H9 (cell line): ENCODE data around the gene DYRK3. TPM values are rescaled to one million over a fixed set of nuclear protein-coding genes. Genes with fewer than 3 reads are reported as not detected.

Experiments used
- DNase-seq: peaks from one replicate; pipeline ENCODE4 v3.0.0-alpha.2; 2017
- H2AFZ ChIP-seq: one replicate; pipeline ENCODE4 v1.6.1; 2013; ENCODE audit warnings: mild to moderate bottlenecking, low read length, control low read depth, moderate library complexity
- H2AK5ac ChIP-seq: 2 replicates; pipeline ENCODE4 v1.6.1; 2013; ENCODE audit warnings: low read length, control low read depth, mixed read lengths; ENCODE audit not compliant: insufficient read length
- H2BK120ac ChIP-seq: one replicate; pipeline ENCODE4 v1.6.1; 2013; ENCODE audit warnings: low read depth, mild to moderate bottlenecking, low read length, control low read depth, inconsistent platforms; ENCODE audit not compliant: poor library complexity, severe bottlenecking
- H2BK12ac ChIP-seq: 2 replicates; pipeline ENCODE4 v1.6.1; 2013; ENCODE audit warnings: low read length, control low read depth, mixed read lengths, low read depth; ENCODE audit not compliant: insufficient read length
- H2BK15ac ChIP-seq: 2 replicates; pipeline ENCODE4 v1.6.1; 2013; ENCODE audit warnings: low read depth, low read length, control low read depth
- H2BK20ac ChIP-seq: one replicate; pipeline ENCODE4 v1.6.1; 2013; ENCODE audit warnings: low read depth, mild to moderate bottlenecking, low read length, control low read depth, inconsistent platforms; ENCODE audit not compliant: poor library complexity, severe bottlenecking
- H2BK5ac ChIP-seq: 2 replicates; pipeline ENCODE4 v1.6.1; 2013; ENCODE audit warnings: low read length, control low read depth, mixed read lengths; ENCODE audit not compliant: insufficient read length
- H3K14ac ChIP-seq: 2 replicates; pipeline ENCODE4 v1.6.1; 2013; ENCODE audit warnings: low read length, control low read depth; ENCODE audit not compliant: insufficient read depth
- H3K18ac ChIP-seq: 2 replicates; pipeline ENCODE4 v1.6.1; 2013; ENCODE audit warnings: low read depth, mild to moderate bottlenecking, mixed read lengths, low read length, control low read depth; ENCODE audit not compliant: insufficient read length
- H3K23ac ChIP-seq: 2 replicates; pipeline ENCODE4 v1.6.1; 2013; ENCODE audit warnings: low read length, control low read depth, mixed read lengths, low read depth; ENCODE audit not compliant: insufficient read length
- H3K23me2 ChIP-seq: 2 replicates; pipeline ENCODE4 v1.6.1; 2013; ENCODE audit warnings: low read depth, mild to moderate bottlenecking, mixed read lengths, low read length, control low read depth; ENCODE audit not compliant: insufficient read length, poor library complexity, severe bottlenecking
- H3K27ac ChIP-seq: 2 replicates; pipeline ENCODE4 v1.5.1; 2013; ENCODE audit warnings: low read length, control low read depth, mixed read lengths, low read depth; ENCODE audit not compliant: insufficient read length
- H3K27me3 ChIP-seq: 2 replicates; pipeline ENCODE4 v1.6.1; 2013; ENCODE audit warnings: low read length, control low read depth, inconsistent platforms; ENCODE audit not compliant: insufficient read depth
- H3K4ac ChIP-seq: 2 replicates; pipeline ENCODE4 v1.6.1; 2013; ENCODE audit warnings: low read depth, mild to moderate bottlenecking, control low read depth, inconsistent platforms, low read length, moderate library complexity
- H3K4me1 ChIP-seq: 2 replicates; pipeline ENCODE4 v1.6.1; 2013; ENCODE audit warnings: low read length, control low read depth, inconsistent platforms; ENCODE audit not compliant: insufficient read depth
- H3K4me2 ChIP-seq: 2 replicates; pipeline ENCODE4 v1.6.1; 2013; ENCODE audit warnings: low read length, control low read depth, mixed read lengths; ENCODE audit not compliant: insufficient read length, insufficient read depth
- H3K56ac ChIP-seq: 2 replicates; pipeline ENCODE4 v1.6.1; 2013; ENCODE audit warnings: low read depth, mild to moderate bottlenecking, mixed read lengths, low read length, control low read depth; ENCODE audit not compliant: insufficient read length
- H3K79me1 ChIP-seq: 2 replicates; pipeline ENCODE4 v1.6.1; 2013; ENCODE audit warnings: low read depth, mild to moderate bottlenecking, moderate library complexity, low read length, control low read depth, inconsistent platforms; ENCODE audit not compliant: insufficient read depth, poor library complexity, severe bottlenecking
- H3K79me2 ChIP-seq: 2 replicates; pipeline ENCODE4 v1.6.1; 2013; ENCODE audit warnings: low read length, control low read depth, inconsistent platforms; ENCODE audit not compliant: insufficient read depth
- H3K9ac ChIP-seq: 2 replicates; pipeline ENCODE4 v1.6.1; 2013; ENCODE audit warnings: low read length, control low read depth, mixed read lengths; ENCODE audit not compliant: insufficient read length; ENCODE audit errors: extremely low read depth
- H3K9me3 ChIP-seq: one replicate; pipeline ENCODE4 v1.6.1; 2013; ENCODE audit warnings: low read depth, low read length, inconsistent platforms; ENCODE audit not compliant: control insufficient read depth
- H3T11ph ChIP-seq: one replicate; pipeline ENCODE4 v1.6.1; 2013; ENCODE audit warnings: mild to moderate bottlenecking, low read length, control low read depth, inconsistent platforms
- H4K20me1 ChIP-seq: one replicate; pipeline ENCODE4 v1.6.1; 2013; ENCODE audit not compliant: control insufficient read depth, insufficient read length, insufficient read depth
- H4K5ac ChIP-seq: 2 replicates; pipeline ENCODE4 v1.6.1; 2013; ENCODE audit warnings: low read depth, mild to moderate bottlenecking, mixed read lengths, low read length, control low read depth; ENCODE audit not compliant: insufficient read length
- H4K8ac ChIP-seq: replicated peaks from 2 replicates; pipeline ENCODE4 v1.6.1; 2013; ENCODE audit warnings: low read length, control low read depth, mixed read lengths, low read depth; ENCODE audit not compliant: insufficient read length
- H4K91ac ChIP-seq: 2 replicates; pipeline ENCODE4 v1.6.1; 2013; ENCODE audit warnings: low read depth, mild to moderate bottlenecking, moderate library complexity, mixed read lengths, low read length, control low read depth; ENCODE audit not compliant: insufficient read length
- H3K27ac Mint-ChIP-seq, 3 experiments: 2 replicates in 2 of 3; 3 replicates in 1 of 3; pipeline ENCODE4 v1.8.0; 2020 to 2021; ENCODE audit warnings: mixed read lengths in 3 of 3, mild to moderate bottlenecking in 1 of 3, moderate library complexity in 1 of 3
- H3K27me3 Mint-ChIP-seq: 2 replicates; pipeline ENCODE4 v1.8.0; 2021; ENCODE audit warnings: low read depth, mild to moderate bottlenecking, moderate library complexity, mixed read lengths
- H3K36me3 Mint-ChIP-seq, 3 experiments: 2 replicates in 2 of 3; 3 replicates in 1 of 3; pipeline ENCODE4 v1.8.0; 2020 to 2021; ENCODE audit warnings: low read depth in 3 of 3, mixed read lengths in 3 of 3; ENCODE audit not compliant: insufficient read depth in 1 of 3
- H3K4me1 Mint-ChIP-seq, 2 experiments: 2 replicates each; pipeline ENCODE4 v1.8.0; 2020; ENCODE audit warnings: mixed read lengths in 2 of 2
- H3K4me3 Mint-ChIP-seq, 2 experiments: 2 replicates in 1 of 2; 3 replicates in 1 of 2; pipeline ENCODE4 v1.8.0; 2020 to 2021; ENCODE audit warnings: mild to moderate bottlenecking in 2 of 2, mixed read lengths in 2 of 2, moderate library complexity in 1 of 2
- H3K9me3 Mint-ChIP-seq, 2 experiments: 2 replicates in 1 of 2; 3 replicates in 1 of 2; pipeline ENCODE4 v1.8.0; 2020; ENCODE audit warnings: mild to moderate bottlenecking in 2 of 2, mixed read lengths in 2 of 2, moderate library complexity in 1 of 2
- CTCF ChIP-seq: fragments of 200-600 bp; sonication (generic); conservative IDR thresholded peaks from 3 replicates; pipeline ENCODE4 v1.8.0; 2021; ENCODE audit warnings: antibody characterized with exemption, mild to moderate bottlenecking
- WGBS: extraction: QIAGEN DNeasy Blood & Tissue Kit; methylation state at CpG from one replicate; pipeline ENCODE4 v1.1.7; 2013; ENCODE audit warnings: missing lambda C conversion rate, low lambda C conversion rate, mixed read lengths; ENCODE audit not compliant: insufficient read length; ENCODE audit errors: extremely low coverage; 5-methylcytosine and 5-hydroxymethylcytosine counted together
- total RNA-seq: library from RNA; stranded (reverse); gene quantifications from 2 replicates; pipeline ENCODE4 v1.2.1, GENCODE V29; 2021

Gene DYRK3
- total RNA-seq, 1 experiment from 2014 or later, result 4.7 TPM

- no peak overlapping the region for H2BK20ac ChIP-seq
- peaks cover 8 to 11% of the 10 kb centered on the region in 2 experiments for H3K4me1 Mint-ChIP-seq
- H3K23me2 ChIP-seq, result no peaks in the 10 kb centered on the region
- no peak overlapping the region for H2BK12ac ChIP-seq
- H4K5ac ChIP-seq, result no peak overlapping the region
- no peak overlapping the region for H3K27ac Mint-ChIP-seq
- H4K8ac ChIP-seq, result no peak overlapping the region
- no peak overlapping the region for H2AK5ac ChIP-seq
- H3K36me3 Mint-ChIP-seq, result peaks cover 2 to 8% (median 6%) of the 10 kb centered on the region in 3 experiments; a peak in 5 of 7 replicates
- no peak overlapping the region for H3K18ac ChIP-seq
- H3K27me3 Mint-ChIP-seq, result no peaks in the 10 kb centered on the region
- H3K4me1 ChIP-seq, result no peaks in the 10 kb centered on the region
- H3K9ac ChIP-seq, result no peak overlapping the region
- no peak overlapping the region for H3K4me2 ChIP-seq
- H2BK5ac ChIP-seq, result no peak overlapping the region
- no peak overlapping the region for H2BK15ac ChIP-seq
- H3T11ph ChIP-seq, result no peak overlapping the region
- H3K4ac ChIP-seq, result no peak overlapping the region
- no peak overlapping the region for H3K27ac ChIP-seq
- H3K4me3 Mint-ChIP-seq, result no peak overlapping the region; a peak in 1 of 5 replicates
- H3K14ac ChIP-seq, result no peak overlapping the region
- no peaks in the 10 kb centered on the region for H3K9me3 ChIP-seq
- no peak overlapping the region for H2BK120ac ChIP-seq
- no peak overlapping the region for H2AFZ ChIP-seq
- no peak overlapping the region for H4K91ac ChIP-seq
- no peaks in the 10 kb centered on the region for H4K20me1 ChIP-seq
- H3K27me3 ChIP-seq, result no peaks in the 10 kb centered on the region
- no peak overlapping the region for H3K23ac ChIP-seq
- H3K56ac ChIP-seq, result no peak overlapping the region
- no peak for DNase-seq
- H3K79me2 ChIP-seq, result no peaks in the 10 kb centered on the region
- H3K9me3 Mint-ChIP-seq, result no peaks in the 10 kb centered on the region
- no peaks in the 10 kb centered on the region for H3K79me1 ChIP-seq
- WGBS, result no CpG with 5 or more reads among the region's 3 CpGs
- TF ChIP-seq CTCF, result no peak
Observed at GRCh38 chr1:206643118-206643698, 7.9 kb downstream of the DYRK3 start.
